ENCODE results near the gene TRPM3. TPM values are rescaled to one million over a fixed set of nuclear protein-coding genes. Genes with fewer than 3 reads are reported as not detected.

The TRPM3 gene
- total RNA-seq, 1 experiment from 2014 or later, result not detected

- no peak overlapping the region for H2AFZ ChIP-seq (ENCODE audit: low read length)
- intact Hi-C loops (cut with micrococcal nuclease), result loop anchor here (5.0 kb wide), 1 partner anchor 360 kb away; no protein-coding TSS in a partner anchor
- ChIA-PET CTCF (no interaction called here), POLR2A (ENCODE audit: unreplicated experiment) (no interaction called here)
- H3K9me3 ChIP-seq (ENCODE audit: low read length), result no peaks in the 10 kb centered on the region
- no peaks in the 10 kb centered on the region for H4K20me1 ChIP-seq (ENCODE audit: low read length)
- no peak overlapping the region for H3K9ac ChIP-seq (ENCODE audit: low read length)
- no peaks in the 10 kb centered on the region for H3K27me3 ChIP-seq (ENCODE audit: low read length)
- TF ChIP-seq EZH2 (IDR thresholded peaks at IDR 0.05; ENCODE audit: low read length, unreplicated experiment) (no peak), CTCF (conservative IDR thresholded peaks at IDR 0.05; ENCODE audit: low read depth, low read length) (no peak), EZH2phosphoT487 (IDR thresholded peaks at IDR 0.05; ENCODE audit: borderline replicate concordance, low read length) (no peak)
- no peaks in the 10 kb centered on the region for H3K79me2 ChIP-seq (ENCODE audit: low read length)
- no peak overlapping the region for H3K27ac ChIP-seq (ENCODE audit: low read length)
- no peak for DNase-seq
- no peaks in the 10 kb centered on the region for H3K4me1 ChIP-seq (ENCODE audit: insufficient read depth, low read length)
- no peak overlapping the region for H3K4me3 ChIP-seq (ENCODE audit: low read length)
- no peaks in the 10 kb centered on the region for H3F3A ChIP-seq (ENCODE audit: low read length, unreplicated experiment)
- BruUV-seq (replicated peaks), result no TSS peak
- ATAC-seq, result no peak
- H3K4me2 ChIP-seq (ENCODE audit: low read length), result no peak overlapping the region
- H3K36me3 ChIP-seq (ENCODE audit: low read depth, low read length), result no peaks in the 10 kb centered on the region; the same call in 1 of the 2 replicates
- no peaks in the 10 kb centered on the region for H3K9me2 ChIP-seq (replicated peaks; ENCODE audit: low read length)
These were observed 479.1 kb downstream of the TRPM3 start for GRCh38 chr9:70642341-70642740.

- no TSS peak for BruUV-seq (replicated peaks)
- Histone ChIP-seq H3K9ac (ENCODE audit: low read length) (no peak overlapping the region), H3K4me1 (ENCODE audit: insufficient read depth, low read length) (no peaks in the 10 kb centered on the region), H3F3A (ENCODE audit: low read length, unreplicated experiment) (no peaks in the 10 kb centered on the region), H3K27ac (ENCODE audit: low read length) (no peak overlapping the region), H3K79me2 (ENCODE audit: low read length) (no peaks in the 10 kb centered on the region), H3K36me3 (ENCODE audit: low read depth, low read length) (no peaks in the 10 kb centered on the region; the same call in 1 of the 2 replicates), H2AFZ (ENCODE audit: low read length) (no peak overlapping the region), H3K4me2 (ENCODE audit: low read length) (no peak overlapping the region), H3K4me3 (ENCODE audit: low read length) (no peak overlapping the region), H3K27me3 (ENCODE audit: low read length) (no peaks in the 10 kb centered on the region), H3K9me2 (replicated peaks; ENCODE audit: low read length) (no peaks in the 10 kb centered on the region), H4K20me1 (ENCODE audit: low read length) (no peaks in the 10 kb centered on the region), H3K9me3 (ENCODE audit: low read length) (no peaks in the 10 kb centered on the region)
- DNase-seq (no peak), ATAC-seq (no peak)
- TF ChIP-seq CTCF (conservative IDR thresholded peaks at IDR 0.05; ENCODE audit: low read depth, low read length) (no peak), EZH2 (IDR thresholded peaks at IDR 0.05; ENCODE audit: low read length, unreplicated experiment) (no peak), EZH2phosphoT487 (IDR thresholded peaks at IDR 0.05; ENCODE audit: borderline replicate concordance, low read length) (no peak)
- ChIA-PET POLR2A (ENCODE audit: unreplicated experiment) (no interaction called here), CTCF (no interaction called here)
- intact Hi-C loops (cut with micrococcal nuclease), result loop anchor here (5.0 kb wide), 1 partner anchor 361 kb away; no protein-coding TSS in a partner anchor
These were observed 479.8 kb downstream of the TRPM3 start for GRCh38 chr9:70641631-70642030.

GRCh38 chr9:70641031-70641430 is 480.4 kb downstream of the TRPM3 start:
- intact Hi-C loops (cut with micrococcal nuclease), result loop anchor here (5.0 kb wide), 1 partner anchor 361 kb away; no protein-coding TSS in a partner anchor
- Histone ChIP-seq H3F3A (ENCODE audit: low read length, unreplicated experiment) (no peaks in the 10 kb centered on the region), H3K9ac (ENCODE audit: low read length) (no peak overlapping the region), H3K9me3 (ENCODE audit: low read length) (no peaks in the 10 kb centered on the region), H3K27ac (ENCODE audit: low read length) (no peak overlapping the region), H3K4me2 (ENCODE audit: low read length) (no peak overlapping the region), H3K4me3 (ENCODE audit: low read length) (no peak overlapping the region), H3K27me3 (ENCODE audit: low read length) (no peaks in the 10 kb centered on the region), H3K4me1 (ENCODE audit: insufficient read depth, low read length) (no peaks in the 10 kb centered on the region), H3K9me2 (replicated peaks; ENCODE audit: low read length) (no peaks in the 10 kb centered on the region), H3K79me2 (ENCODE audit: low read length) (no peaks in the 10 kb centered on the region), H3K36me3 (ENCODE audit: low read depth, low read length) (no peaks in the 10 kb centered on the region; the same call in 1 of the 2 replicates), H2AFZ (ENCODE audit: low read length) (no peak overlapping the region), H4K20me1 (ENCODE audit: low read length) (no peaks in the 10 kb centered on the region)
- no peak for DNase-seq
- no peak for TF ChIP-seq EZH2phosphoT487 (IDR thresholded peaks at IDR 0.05; ENCODE audit: borderline replicate concordance, low read length)
- TF ChIP-seq CTCF (conservative IDR thresholded peaks at IDR 0.05; ENCODE audit: low read depth, low read length), result no peak
- TF ChIP-seq EZH2 (IDR thresholded peaks at IDR 0.05; ENCODE audit: low read length, unreplicated experiment), result no peak
- ChIA-PET POLR2A (ENCODE audit: unreplicated experiment) (no interaction called here), CTCF (no interaction called here)
- no TSS peak for BruUV-seq (replicated peaks)
- no peak for ATAC-seq

Data from PC-3 (cell line).